NCI-H1694 (cell line): ENCODE measurements around the gene TDRD7.

Experiments used
- DNase-seq: peaks from one replicate; lab custom pipeline; 2025; lab: John Stamatoyannopoulos, UW

The TDRD7 gene

DNA sequence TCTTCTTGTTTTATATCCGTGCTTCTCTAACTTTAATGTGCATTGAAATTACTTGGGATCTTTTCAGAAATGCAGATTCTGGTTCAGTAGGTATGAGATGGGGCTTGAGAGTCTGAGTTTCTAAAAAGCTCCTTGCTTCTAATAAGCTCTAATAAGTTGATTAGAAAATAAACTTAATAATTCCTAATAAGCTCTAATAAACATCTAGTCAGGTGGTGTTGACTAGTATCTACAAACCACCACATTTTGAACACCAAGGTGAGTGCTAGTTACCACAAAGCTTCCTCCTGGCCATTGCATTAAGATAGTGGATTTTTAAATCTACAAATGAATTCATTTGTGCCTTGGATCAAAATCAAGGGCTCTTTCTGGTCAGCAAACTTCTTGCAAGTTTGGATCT lies 94.9 kb downstream of the TDRD7 start:
- DNase-seq, result no peak

DNA sequence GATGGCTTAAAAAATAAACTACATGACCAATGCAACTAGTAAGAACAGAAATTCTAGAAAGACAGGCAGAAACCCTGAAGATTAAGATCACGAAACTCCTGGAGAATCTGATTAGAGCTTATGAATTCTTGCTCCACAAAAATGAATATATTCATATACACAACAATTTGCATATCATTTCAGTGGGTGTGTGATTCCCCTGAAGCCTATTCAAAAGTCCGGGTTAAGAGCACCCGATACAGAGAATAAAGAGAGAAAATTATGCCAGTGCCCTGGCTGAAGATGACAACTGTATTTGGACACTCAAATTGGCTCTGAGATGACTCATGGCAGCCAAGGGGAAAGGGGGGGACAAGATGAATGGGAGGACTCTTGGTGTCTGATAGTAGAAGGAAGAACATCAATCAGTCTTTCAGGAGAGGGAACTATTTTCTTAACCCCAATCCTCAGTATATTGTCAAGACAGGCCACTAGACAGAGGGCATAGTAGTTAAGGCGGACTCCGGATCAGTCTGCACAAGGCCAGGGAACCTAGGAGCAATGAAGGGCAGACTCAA lies 95.6 kb downstream of the TDRD7 start:
- no peak for DNase-seq

DNA sequence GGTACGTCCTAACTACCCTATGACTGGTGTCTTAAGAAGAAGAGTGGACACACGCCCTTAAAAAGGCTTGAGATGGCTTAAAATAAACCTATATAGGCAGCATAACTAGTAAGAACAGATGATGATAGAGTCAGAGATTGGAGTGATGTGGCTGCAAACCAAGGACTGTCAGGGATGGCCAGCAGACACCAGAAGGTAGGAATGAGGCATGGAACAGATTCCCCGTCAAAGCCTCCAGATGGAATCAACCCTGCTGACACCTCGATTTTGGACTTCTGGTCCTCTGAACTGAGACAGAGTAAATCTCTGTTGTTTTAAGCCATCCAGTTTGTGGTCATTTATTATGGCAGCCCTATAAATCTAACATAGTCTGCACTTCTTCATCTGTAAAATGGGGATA lies 97.0 kb downstream of the TDRD7 start:
- DNase-seq, result no peak

DNA sequence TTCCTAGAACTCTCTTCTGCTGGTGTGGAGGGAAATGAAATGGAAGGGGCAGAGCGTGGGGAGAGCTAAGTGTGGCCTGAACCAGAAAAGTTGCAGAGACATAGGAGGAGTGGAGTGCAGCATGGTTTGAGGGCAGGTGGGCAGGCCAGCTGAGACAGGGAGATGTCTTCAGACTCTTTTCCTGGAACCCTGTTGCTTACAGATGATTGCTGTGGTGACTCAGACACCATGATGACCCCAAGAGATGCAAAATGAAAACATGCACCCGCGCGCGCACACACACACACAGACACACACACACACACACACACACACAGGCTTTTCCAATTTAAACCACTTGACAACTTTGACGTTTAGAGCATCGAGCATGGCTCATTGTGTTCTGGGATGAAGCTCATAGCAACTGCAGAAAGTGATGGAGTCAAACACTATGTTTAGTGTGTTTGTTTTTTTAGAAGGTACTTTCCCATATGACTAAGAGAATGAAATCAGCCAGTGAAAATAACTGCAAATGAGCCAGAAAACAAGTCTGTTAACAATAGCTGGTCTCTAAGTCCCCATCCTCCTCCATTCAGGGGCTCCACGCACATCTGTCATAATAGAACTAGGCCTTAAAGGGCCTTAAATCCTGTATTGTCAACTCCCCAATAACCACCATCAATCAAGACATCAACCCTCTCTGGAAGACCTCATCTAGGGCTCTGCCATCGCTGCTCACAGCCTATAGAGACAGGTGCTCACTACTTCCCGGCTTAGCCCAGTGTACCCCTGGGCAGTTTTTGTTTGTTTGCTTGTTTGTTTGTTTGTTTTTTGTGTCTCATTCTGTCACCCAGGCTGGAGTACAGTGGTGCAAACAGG lies 99.1 kb downstream of the TDRD7 start:
- no peak for DNase-seq

DNA sequence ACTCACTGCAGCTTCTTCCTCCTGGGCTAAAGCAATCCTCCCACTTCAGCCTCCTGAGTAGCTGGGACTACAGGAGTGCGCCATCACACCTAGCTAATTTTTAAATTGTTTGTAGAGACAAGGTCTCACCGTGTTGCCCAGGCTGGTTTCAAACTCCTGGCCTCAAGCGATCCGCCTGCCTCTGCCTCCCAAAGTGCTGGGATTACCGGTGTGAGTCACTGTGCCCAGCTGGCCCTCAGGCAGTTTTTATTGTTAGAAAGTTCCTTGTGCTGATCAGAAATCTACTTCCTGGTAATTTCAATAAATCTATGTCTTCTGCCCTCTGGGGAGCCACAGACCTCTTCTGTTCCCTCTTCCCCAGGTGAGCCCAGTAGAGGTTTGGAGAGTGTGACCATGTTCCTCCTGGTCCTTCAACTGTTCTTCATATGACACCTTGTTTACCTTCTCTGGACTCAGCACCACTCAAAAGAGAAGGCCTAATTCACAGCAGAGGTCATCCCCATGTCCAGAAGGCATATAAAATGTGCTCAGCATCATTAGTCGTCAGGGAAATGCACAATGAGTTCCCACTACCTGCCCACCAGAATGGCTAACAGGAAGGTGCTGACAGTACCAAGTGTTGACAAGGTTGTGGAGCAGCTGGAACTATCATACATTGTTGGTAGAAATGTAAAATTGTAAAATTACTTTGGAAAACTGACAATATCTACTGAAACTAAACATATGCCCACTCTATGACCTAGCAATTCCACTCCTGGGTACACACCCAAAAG lies 99.9 kb downstream of the TDRD7 start:
- DNase-seq, result no peak

DNA sequence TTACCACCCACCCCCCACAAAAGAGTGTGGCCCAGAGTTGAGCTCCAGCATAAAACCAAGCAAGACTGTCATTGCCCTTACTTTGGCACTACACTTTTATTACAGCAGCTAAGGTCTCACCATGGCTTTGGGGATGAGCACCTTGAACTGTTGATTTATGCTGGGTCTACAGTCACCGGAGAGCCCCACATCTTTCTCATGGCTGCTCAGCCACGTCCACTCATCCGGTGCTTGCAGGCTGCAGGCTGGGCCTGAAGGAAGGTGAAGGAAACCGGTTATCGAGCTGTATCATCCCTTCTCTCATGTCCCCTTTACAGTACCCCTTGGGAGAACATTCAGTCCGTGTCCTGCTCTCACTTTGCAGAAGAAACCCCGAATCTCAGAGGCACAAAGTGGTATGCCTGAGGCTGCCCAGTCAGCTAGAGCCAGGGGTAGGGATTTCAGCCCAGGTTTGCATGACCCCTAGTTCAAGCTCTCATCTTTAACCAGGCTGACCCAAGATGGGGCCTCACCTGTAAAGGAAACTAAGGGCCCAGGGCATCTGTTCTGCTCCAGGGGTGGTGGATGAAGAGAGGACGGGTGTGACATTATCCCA lies 101.2 kb downstream of the TDRD7 start:
- DNase-seq, result no peak

DNA sequence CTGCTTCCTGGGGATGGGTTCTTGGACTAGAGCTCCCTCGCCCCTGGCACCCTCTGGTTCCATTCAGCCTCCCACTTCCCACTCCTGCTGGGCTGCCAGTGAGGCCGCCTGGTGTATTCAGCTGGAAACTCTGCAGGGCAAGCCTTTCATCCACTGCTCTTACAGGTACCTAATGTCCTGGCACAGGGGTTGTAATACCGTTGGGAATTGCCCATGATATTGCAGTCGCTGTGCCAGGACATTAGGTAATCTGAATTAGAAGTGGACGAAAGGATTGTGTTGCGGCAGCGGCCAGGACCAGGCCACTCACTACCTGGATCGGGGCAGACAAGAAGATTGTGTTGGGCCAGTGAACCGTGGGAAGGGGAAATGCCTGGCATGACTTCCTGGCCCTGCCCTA lies 102.6 kb downstream of the TDRD7 start:
- no peak for DNase-seq

DNA sequence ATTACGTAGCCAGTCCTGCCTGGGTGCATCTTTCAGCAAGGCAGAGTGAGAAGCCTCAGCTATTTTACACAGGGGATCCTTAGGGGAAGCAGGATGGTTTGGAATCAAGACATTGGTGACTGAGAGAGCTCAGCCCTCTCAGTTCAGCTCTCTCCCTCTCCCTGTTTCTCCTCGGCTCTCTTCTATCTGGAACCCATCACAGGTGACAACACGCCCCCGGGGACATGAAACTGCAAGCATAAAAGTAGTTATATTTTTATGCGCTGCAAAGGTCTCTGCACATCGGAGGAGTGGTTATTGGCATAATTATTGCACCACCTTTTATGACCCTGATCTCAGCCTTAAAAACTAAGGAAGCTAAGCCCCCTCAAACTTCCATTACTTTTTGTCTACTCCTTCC lies 103.8 kb downstream of the TDRD7 start:
- no peak for DNase-seq

DNA sequence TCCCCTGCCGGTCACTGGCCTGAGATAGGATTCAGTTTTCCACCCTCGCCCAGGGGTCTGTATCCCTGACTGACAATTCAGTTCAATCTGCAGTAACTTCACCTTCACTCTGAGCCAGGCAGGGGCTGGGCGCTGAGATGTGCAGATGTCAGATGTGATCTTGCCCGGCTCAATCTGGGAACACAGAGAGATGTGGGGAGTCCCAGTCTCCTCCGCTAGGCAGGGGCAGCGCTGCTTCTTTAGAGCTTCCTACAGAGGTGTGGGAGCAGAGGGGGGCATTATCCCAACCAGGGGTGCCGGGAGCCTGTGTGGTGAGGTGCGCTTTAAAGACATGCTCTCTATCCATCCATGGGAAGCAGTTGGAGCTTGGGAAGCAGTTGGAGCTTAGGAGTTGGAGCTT lies 104.2 kb downstream of the TDRD7 start:
- no peak for DNase-seq

DNA sequence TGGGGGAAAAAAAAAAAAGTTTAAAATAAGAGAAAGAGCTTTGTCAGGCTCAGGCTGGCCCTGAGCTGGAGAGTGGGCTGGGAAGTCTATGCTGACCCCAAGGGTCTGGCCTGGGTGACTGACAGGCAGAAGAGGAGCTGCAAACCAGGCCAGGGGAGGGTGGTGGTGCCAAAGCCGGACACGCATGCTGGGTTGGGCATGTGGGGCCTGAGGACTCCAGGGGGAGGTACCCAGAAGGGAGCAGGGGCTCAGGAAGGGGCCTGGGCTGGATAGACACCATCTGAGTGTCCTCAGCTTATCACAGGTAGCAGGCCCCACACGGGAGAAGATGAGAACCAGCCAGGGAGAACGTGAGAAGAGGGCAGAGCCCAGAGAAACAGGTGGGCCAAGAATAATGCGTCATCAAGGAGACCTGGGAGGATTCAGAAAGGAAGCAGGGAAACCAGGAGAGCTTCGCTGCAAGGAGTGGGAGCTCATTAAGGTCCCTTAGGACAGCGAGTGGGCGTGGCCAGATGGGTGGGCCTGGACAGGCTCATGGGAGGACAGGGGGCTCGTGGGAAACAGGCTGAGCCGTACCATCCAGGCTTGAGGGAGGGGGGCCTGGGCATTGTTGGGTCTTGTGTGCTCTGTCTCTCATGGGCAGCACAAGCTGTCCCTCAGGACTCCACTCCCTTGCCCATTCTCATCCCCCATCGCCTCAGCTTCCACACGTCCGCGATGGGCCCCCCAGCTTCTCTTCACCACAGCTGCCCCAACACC lies 105.6 kb downstream of the TDRD7 start:
- no peak for DNase-seq

DNA sequence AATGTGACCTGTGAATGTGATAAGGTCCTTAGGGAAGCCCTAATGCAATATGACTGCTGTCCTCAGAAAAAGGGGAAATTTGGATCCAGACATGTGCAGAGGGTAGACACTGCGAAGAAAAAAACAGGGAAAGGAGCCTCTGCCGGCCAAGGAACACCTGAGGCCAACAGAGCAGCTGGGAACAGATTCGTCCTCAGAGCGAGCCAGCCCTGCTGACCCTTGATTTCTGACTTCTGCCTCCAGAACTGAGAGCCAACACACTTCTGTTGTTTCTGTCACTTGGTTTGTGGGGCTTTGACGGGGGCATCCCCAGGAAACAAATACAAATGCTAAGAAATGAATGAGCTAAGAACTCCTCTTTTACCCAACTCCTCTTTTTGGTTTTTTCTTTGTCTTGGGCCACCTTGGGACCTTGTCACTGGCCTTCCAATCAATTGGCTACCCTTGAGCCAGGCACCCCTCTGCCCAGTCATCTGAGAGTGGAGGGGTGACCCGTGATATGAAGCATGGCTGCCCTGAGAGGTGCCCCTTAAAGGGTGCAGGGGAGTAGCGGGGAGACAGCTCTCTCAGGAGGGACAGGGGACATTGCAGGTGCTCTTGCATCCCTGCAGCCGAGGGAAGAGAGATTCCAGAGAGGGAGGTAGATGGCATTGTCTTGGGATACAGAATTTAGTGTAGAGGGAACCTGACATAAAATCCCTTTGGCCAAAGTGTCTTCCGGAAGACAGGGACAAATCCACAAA lies 106.4 kb downstream of the TDRD7 start:
- DNase-seq, result no peak

DNA sequence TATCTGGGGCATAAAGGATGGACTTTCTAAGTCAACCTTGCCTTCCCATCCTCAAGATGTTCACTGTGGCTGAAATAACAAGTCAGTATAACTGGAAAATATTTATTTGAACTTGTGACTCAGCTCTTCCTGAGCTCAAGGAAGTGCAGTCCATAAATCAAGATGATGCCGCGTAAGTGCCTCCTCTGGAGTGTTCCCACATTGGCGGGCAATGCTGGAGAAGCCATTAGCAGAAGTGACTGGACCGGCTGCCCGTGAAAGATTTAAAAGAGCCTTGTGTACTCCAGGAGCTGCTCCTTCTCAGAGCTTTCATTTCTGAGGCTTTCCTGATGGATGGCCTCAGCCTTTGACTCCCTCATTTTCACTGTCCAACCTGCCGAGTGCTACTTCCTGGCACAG lies 107.0 kb downstream of the TDRD7 start:
- DNase-seq, result no peak

DNA sequence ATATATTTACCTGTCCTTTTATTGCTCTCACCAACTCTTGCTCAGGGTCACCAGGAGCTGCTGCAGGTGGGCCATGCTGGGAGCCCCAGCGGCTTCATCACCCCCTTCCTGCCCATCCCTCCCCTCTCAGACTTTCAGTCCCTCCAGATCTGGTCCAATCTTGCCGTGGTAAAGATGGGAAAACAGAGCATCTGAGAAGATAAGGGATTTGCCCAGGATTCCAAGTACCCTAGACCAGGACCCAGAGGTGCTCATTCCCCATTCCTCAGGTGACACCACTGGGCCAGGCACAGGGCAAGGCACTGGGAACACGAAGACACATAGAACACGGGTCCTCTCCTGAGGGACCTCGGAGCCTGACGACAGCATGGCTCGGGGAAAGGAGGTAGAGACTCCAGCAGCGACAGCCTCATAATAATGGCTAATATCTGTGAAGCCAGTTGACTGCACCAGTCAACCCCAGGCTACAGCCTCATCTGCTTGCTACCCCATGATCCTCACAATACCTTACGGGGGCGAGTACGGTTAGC lies 107.6 kb downstream of the TDRD7 start:
- no peak for DNase-seq

DNA sequence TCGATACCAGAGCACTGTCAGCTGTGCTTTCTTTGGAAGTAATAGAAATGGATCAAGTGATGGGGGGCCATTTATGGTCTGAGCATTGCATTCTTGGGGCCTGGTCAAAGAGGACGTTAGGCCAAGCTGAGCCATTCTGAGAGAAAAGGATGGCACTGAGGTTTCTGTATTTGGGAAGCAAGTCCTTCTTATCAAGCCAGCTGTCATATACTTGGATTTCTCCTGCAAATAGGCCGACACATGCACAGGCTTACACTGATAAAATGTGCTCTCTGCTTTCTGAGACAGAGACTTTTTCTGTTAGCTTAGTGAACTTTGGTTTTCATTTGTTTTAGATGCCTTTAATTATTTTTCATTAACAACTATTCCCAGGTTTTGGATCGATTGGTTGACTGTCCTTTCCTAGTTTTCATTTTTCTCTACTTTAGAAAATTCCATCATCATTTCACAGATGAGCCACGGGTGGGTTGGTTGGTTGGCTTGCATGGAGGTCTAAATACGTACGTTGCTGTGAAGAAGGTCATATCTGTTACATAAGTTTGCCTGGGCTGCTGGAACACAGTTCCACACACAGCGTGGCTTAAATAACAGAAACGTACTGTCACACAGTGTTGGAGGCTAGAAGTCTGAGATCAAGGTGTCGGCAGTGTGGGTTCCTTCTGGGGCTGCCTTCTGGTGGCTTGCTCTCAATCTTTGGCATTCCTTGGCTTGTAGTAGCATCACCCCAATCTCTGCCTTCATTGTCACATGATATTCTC lies 109.9 kb downstream of the TDRD7 start:
- DNase-seq, result no peak

DNA sequence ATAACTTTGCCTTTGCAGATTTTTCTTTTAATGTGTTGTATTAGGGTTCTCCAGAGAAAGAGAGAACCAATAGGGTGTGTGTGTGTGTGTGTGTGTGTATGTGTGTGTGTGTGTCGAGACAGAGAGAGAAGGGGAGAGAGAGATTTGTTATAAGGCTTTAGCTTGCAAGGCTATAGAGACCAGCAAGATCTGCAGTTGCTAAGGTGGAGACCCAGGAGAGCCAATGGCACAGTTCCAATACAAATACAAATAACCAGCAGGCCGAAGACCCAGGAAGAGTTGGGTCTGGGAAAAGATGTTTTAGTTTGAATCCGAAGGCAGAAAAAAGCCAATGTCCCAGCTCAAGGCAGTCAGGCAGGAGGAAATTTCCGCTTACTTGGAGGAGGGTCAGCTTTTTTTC lies 112.5 kb downstream of the TDRD7 start:
- no peak for DNase-seq

DNA sequence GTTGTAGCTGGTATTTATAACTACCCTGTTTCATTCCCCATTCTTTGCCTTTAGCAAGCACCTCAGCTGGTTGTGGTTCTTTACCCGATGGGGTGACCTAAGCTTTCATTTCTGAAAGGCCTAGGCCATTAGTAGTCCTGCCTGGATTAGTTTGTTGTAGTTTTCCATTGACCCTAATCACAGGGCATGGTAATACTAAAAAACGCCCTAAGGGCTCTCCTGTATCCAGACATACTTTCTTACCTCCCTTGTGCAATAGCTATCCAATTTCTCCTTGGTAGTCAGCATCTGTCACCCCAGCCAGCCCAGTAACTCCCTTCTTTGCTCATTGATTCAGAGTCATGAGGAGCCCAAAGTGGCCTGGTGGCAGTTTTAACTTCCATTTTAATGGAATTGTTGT lies 113.6 kb downstream of the TDRD7 start:
- DNase-seq, result no peak

DNA sequence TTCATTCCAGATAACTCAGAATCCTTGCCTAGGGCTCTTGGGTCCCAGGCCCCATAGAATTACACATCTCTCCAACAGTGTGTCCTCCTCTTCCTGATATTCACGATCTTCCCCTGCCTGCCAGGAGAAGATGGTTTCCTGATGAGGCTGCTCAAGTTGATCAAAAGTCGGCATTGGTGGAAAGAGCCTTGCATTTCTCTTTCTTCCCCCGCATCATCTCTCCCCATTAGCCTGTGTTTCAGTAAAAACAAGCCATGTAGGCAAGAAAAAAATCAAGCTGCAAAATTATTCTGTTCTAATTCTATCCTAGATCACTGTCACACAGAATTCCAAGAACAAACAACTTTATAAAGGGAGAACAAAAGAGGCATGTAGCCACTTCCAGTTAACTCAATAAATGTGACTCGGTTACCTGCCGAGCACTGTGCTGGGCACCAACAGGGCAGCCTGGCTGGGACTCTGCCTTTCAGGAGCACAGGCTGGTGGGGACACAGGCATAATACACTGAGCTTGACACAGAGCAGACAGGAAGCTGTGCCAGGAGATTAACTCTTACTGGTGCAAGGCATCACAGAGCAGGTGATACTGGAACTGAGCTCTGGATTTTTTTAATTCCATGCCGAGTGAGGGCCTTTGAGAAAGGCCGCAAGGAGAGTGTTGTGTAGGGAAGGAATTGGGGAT lies 115.1 kb downstream of the TDRD7 start:
- DNase-seq, result no peak

DNA sequence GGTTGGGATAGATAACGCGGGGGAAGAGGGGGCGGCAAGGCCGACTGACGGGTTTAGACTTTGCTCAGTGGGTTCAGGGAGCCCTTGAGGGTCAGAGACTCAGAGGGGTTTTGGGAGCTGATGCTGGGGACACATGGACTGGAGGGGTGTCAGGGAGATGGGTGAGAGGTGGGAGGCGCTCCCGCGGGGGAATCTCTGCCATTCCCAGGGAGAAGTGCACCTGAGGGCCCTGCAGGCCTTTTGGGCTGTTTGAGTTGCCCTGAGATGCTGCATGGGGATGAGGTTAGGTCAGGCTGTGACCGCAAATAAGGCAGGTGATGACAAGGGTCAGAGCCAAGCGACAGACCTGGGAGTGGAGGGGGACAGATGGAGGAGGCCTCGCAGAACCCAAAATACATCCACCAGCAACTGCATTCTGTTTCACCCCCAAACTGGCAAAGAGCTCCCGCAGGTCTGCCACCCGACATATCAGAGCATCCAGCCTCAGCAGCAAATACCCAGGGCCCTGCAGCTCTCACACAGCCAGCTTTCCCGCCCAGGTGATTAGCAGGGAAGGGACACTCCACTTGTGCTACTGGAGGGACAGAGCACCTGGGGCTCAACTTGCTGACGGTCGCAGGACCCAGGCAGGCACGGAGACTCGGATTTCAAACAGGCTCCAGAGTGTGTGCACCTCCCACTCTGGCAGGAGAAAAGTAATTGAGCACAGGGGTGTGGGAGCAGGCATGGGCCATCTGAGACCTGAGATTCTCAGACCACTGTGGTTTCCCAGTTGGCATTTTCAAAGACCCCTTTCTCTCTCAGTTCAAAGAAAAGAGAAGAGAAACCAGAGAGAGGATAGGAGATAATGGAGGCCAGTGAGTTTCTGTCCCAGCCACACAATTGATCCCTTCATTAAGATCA lies 116.0 kb downstream of the TDRD7 start:
- no peak for DNase-seq
